NCI-H1417 (cell line): ENCODE data around the gene ASB7.
"Not testable (repeated sequence)": the region's sequence is repeated elsewhere in the genome, so short reads cannot be mapped to it uniquely, and the experiment has no call there.

Experiments
- DNase-seq, 3 experiments: peaks; one replicate each; lab custom pipeline; 2025; lab: John Stamatoyannopoulos, UW

Gene ASB7

DNA sequence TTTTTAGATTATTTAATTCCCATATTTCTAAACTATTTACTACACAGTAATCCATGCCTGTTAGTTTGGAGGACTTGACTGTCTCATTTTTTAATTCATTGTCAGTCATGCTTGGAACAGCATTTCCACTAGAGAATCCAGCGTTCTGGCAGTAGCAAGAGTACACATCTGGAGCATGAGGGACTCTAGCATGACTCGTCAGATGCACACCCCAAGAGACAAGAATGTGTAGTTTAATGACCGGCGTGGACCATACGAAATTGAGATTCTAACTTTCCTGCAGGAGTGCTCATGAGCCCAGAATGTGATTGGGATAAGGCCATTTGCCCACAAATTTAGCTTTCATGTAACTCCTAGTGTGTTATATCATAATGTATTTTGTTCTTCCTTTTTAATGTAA, 48.9 kb downstream of the ASB7 start:
- no peak for DNase-seq

DNA sequence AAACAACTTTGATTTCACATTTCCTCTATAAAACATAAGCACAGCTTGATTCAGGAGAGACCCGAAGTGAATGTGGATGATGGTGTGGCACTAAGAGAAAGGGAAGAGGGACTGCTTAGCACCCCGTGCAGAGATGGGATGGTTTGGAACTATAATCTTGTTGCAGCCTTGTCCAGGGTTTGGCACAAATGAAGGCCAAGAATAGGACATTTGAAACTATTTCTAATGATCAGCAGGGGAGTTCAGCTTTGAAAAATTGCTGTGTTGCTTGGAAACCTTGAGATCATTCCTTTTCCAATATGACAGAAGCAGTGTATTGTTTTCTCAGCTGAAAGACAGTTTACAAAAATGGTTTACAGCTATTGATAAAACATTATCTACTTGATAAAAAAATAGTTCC, 49.7 kb downstream of the ASB7 start:
- no peak for DNase-seq

DNA sequence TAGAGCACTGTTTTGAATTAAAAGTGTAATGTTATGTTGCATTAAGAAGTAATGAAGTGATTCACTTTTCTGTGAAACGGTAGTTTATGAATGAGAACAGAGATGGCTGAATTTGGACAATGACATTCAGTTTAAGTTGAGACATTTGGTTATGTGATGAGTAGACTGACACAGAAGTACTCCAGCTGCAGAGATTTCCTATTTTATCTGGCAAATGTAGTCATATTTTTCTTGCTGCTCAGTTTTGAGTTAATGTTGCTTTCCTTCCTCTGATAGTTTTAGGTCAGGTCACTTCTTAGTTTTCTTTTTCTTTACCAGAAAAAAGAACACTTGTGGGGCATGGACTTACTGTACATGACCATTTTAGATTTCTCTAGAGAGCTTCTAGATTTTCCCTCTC, 51.2 kb downstream of the ASB7 start:
- no peak for DNase-seq

DNA sequence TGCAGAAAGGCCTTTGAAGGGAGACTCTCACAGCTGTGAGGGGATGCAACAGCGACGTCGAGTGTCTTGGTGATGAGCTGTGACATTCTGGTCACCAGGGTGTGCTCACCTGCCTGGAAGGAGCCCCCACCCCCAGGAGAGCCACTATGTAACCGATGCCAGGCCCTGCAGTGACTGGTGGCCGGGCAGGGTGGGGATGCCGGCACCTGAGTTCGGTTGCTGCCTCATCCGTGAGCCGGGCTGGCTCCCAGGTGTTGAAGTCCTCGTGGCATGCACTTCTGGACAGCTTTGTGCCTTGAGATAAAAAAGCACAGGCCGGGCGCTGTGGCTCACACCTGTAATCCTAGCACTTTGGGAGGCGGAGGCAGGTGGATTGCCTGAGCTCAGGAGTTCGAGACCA, 56.5 kb downstream of the ASB7 start:
- DNase-seq: no peak

DNA sequence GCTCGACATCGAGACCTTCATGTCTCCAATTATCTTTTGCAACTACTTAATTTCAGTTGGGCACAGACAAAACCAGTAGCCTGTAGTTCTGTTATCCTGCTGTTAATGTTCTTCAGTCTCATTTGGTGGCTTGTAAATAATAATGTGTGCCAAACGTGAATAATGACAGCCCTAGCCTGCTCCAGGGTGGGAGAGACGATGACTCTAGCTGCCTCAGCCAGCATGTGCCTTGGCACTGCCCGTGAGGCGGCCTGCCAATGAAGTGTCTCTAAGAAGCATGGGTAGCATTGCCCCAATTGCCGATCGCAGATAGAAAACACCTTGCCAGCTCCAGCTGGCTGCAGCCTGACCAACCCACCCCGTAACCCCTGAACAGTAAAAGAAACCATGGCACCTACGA, 58.8 kb downstream of the ASB7 start:
- DNase-seq: no peak

DNA sequence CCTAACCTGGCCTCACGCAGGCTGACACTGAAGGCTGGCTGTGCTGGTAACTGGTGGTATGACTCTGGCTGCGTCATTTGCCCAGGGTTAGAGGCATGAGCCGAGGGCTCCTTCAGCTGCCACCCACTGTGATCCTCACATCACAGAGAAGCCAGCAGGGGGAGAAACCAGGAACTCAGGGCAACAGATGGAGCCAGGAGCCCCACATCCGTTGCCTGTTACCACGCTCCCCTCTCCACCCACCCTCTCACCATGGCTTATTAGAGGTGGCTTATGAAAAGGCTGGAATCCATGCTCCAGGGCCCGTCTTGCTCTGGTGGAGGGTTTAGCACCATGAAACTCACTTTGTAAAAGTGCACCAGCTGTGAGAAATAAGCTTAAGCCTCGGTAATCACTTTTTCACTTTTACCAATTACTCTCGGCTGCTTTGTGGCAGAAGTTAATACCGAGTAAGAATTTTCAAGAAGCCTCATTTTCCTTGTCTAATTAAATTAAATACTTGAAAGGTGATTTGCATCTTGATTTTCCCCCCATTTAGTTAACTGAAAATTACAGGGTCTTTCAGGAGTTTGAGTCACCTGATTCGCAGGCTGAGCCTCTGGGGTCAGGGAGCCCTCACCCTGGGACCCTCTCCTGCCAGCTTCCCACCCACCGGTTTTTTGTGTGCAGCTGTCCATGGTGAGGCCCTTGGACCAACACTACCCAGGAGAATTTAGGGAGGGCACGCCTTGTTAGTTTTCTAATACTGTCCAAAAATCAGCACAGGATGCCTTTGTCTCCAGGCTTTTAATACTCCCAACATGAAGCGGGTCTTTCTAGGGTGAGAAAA, 60.9 kb downstream of the ASB7 start:
- DNase-seq: no peak

DNA sequence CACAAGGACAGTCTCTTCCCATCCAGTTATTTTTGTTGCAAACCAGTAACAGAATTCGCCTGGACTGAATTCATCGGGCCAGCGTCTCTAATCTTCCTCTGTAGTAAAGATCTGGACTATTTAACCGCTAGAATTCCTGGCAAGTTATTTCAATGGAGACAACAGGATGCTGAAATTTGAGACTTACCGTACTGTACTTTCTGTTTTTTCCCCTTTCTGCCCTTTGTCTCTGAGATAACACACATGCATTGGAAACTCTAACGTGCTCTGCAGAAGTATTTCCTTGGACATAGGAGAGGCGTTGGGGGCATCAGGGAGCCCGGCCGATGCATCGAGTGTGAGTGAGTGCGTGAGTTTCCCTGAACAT, 61.5 kb downstream of the ASB7 start:
- DNase-seq: no peak

DNA sequence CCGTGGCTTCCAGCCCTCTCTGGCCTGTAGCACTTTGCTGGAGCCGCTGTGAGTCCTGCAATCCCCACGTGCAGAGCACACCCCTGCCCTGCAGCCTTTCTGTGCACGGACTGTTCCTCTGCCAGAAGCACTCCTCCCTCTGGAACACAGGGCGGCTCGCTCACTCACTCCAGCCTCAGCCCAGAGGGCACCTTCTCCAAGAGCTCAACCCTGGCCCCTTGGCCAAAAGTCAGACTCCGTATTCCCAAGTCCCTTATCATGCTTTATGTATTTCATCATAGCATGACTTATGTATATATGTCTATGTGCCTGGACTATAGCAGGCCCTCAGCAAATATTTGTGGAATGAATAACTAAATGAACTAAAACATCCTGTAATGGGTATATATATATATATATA, 63.2 kb downstream of the ASB7 start:
- DNase-seq: no peak

DNA sequence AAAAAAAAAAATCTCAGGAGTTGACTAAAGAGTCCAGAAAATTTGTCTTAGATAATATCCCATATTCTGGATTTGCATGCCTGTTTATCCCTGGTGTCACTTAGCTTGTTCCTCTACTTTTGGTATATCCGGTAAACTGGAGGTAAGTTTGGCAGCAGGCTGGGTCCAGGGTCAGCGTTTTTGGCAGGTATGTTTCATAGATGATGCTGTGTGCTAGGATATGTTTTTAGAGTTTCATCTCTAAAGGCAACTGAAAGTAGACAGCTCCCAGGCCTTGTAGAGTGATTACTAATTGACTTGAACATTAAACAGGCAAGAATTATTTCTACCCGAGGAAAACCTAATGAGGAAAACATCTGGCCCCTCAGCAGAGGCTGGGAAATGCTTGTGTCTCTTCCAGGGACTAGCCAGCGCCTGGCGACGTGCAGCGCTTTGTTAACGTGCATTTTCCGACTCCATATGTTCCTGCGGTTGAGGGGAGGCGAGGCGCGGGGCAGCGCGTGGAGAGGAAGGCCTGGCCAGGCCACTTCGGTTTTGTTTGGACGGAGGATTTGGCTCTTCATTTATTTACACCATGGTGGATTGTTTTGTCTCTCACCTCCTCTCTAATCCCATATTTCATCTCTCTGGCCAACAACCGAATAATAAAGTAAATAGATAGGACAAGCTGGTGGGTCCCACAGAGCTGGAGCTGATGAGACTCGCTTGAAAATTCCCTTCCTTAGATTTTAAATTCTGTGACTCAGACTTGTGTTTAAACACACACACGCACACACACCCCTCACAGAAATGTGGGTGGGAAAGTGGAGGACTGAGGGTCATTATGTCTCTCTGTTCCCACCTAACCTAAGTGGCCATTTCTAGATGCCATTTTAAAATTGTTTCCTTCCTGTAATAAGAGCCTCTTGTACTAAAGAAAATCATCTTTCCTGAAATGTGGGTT, 65.3 kb downstream of the ASB7 start:
- DNase-seq: no peak

DNA sequence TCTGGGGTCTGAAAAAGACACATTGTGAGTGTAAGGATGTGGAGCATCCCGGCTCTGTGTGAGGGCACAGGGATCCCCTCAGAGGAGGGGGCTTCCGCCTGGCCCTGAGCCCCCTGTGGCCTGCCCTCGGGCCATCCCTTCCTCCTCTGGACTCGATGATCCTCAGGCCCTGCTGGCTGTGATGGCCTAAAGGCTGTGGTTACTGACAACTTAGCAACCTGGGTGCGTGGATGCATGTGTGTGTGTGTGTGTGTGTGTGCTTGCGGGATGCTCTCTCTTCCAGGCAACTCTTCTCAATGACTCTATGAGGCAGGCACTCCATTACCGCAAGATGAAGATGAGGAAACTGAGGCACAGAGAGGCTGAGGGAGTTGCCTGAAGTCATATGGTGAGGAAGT, 66.0 kb downstream of the ASB7 start:
- no peak for DNase-seq

DNA sequence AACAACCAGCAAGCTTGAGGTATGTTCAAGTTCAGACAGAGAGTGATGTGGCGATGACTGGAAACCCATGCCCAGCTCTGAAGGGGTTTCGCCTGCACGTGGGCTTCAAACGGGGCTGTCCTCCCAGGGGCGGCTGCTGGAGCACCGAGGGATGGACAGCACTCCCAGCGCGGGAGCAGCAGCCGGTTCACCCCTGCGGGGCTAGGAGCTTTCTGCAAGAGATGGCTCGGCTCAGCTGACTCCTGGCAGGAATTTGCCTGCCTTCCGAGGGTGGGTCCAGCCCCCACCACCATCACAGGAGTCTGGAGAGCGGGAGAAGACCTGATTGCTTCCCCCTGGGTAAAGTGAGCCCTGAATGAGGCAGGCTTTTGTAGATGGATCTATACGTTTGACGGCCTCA, 66.9 kb downstream of the ASB7 start:
- no peak for DNase-seq

DNA sequence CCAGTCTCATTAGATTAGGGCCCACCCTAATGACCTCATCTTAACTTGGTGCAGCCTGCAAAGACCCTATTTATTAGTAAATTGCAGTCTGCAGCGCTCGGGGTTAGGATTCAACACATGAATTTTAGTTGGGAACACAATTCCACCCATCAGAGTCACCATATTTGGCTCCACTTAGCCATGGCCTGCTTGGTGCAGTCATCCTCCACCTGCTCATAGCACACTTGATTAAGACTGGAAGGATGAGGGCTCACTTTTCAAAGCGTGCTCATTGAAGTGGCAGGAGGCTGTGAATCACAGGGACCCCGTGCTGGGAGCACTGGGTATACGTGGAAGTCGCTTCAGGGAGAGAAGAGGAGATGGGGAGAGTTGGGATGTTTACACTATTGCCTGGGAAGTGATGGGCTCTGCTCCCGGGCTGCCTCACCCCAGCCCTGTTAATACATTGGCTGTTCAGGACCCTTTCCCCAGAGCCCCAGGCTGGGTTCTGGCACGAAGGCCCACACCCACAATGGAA, 68.2 kb downstream of the ASB7 start:
- DNase-seq: peak in 2 of 3 experiments; percentile 16 to 79

DNA sequence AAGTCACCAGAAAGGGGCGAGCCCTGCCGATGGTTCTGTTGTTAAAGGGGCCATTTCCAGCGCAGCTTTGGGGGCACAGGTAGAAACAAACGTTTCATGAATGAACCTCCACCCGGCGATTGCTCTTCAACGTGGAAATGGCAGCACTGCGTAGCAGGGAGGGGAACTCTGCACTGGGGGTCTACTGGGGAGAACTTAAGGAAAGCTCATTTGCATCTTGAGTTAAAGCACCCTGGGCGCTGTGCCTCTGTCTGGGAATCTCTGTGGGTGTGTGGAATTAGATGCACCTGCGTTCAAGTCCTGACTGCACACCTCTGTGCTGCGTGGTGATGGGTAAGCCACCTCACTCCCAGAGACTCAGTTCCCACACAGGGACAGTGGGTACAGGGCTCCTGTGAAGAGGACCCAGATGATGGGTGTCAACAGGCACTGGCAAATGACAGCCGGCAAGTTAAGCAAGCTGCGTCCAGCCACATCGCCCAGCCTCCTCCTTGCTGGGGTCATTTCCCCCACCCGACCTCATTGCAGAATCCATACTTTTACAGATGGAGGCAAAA, 68.8 kb downstream of the ASB7 start:
- no peak for DNase-seq

DNA sequence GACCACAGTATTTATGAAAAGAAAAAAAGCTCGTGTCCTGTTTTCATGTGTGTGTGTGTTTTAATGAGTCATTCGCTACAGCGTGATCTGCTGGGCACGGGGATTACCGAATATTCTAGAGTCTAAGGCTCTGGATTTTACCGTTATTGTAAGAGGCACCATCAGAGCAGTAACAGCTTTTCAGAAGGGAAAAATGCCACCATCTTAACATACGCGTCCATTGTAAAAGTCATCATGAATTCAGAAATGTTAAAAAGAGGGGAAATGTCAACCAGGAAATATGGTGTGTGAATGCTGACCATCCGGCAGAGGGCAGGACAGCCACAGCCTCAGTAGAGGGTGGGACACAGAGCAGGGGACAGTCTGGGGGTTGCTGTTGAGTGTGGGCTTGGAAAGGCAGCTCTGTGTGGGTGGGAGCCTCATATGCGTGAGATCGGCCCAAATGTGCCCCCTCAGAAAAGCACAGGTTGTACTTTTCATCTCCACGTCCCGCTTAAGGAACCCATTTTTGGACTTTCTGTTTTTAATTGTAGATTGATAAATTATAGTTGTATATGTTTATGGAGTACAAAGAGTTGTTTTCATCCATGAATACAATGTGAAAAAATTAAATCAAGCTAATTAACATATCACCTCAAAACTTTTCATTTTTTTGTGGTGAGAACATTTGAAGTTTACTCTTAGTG, 69.6 kb downstream of the ASB7 start:
- DNase-seq: no peak

DNA sequence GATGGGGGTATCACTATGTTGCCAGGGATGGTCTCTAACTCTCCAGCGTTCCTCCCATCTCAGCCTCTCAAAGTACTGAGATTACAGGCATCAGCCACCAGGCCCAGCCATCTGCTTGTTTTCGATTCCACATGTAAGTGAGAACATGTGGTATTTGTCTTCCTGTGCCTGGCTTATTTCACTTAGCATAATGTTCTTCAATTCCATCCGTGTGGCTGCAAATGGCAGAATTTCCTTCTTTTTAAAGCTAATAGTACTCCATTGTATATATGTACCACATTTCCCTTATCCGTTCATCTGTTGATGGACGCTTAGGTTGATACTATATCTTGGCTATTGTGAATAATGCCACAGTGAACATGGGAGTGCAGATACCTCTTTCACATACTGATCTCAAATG, 70.6 kb downstream of the ASB7 start:
- DNase-seq: no peak

DNA sequence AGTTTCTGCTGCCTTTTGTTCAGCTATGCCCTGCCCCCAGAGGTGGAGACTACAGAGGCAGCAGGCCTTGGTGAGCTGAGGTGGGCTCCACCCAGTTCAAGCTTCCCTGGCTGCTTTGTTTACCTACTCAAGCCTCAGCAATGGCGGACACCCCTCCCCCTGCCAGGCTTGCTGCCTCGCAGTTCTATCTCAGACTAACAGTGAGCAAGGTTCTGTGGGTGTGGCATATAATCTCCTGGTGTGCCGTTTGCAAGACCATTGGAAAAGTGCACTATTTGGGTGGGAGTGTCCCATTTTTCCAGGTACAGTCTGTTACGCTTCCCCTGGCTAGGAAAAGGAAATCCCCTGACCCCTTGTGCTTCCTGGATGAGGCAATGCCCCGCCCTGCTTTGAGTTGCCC, 76.8 kb downstream of the ASB7 start:
- not testable (repeated sequence) for DNase-seq

DNA sequence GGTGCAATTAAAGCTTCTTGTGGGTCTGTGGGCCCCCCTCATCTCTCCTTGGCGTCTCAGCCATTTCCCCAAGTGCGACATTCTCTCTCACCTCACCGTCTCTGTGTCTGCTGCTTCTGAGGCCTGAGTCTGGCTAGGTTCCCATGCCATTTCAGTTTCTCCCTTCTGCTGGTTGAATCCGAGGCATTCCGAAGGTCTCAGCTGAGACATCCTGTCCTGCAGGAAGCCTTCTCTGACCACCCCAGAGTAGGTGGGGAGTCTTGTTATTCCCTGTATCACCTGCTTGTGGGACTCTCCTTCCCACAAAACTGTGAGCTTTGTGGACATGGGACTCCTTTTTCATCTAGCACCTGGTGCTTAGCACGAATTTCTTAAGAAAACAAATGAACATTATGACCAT, 78.3 kb downstream of the ASB7 start:
- no peak for DNase-seq

DNA sequence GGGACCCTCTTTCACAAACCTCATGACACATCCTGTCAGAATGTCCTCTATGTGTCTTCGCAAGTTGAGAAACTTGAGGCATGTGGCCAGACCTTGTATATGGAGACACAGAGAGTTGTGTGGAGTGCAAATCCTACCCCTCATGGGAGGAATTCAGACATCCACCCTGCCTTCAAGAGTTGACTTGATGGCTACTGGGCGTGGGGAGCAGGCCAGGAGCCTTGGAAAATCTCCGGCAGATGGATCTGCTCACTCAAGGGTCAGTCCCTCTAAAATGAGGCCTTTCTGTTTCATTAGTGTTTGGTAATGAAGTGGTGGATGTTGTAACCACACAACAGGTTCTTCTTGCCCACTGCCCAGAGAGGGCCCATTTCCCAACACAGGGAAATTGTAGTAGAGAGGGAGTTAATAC, 79.0 kb downstream of the ASB7 start:
- DNase-seq: no peak

DNA sequence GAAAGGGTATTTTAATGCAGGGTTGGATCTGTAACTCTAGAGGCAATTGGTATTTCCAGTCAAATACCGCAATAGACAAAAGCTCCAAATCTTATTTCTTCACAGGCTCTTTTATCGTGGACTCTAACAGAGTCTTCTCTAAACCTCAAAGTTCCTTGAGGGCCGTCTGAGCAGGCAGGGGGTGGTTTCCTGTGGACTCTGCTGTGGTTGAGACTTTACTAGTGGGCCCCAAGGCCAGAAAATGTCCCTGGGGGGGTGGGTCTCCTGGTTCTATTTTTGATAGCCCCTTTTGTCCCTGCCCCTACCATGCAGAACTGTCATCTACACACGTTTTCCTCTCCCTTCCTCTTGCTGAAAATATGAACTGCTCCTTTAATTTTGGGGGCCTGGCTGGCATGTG, 80.1 kb downstream of the ASB7 start:
- no peak for DNase-seq

DNA sequence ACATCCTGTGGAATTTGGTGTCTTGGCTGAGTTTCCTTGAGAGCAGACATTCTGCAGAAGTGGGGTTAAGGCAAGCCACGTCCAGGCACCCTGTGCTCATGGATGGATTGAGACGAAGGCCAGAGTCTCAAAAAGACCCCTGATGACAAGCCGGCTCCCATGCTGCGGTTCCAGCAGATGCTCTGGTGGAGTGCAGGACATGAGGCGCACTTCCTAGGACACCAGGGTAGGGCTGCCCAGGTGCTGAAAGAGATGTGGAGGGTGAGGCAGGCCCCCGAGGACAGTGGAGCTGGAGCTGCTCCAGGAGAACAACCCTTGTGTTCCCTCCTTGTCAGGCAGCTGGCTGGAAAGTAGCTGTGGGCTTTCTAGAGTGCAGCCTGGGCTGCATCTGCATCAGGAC, 81.0 kb downstream of the ASB7 start:
- DNase-seq: no peak

DNA sequence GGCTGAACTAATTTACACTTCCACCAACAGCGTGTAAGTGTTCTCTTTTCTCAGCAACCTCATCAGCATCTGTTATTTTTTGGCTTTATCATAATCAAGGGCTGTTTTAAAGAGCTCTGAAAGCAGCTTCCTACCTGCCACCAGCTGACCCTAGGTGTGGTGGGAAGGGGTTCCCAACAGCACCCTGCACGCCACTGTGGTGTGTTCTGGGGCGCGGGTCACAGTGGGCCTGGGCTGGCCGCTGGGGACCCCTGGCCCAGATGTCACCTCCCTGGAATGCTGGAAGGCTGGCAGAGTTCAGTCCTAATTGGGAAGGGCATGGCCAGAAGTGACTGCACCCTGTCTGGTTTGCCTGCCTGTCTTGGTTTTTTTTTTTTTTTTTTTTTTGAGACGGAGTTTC, 82.2 kb downstream of the ASB7 start:
- no peak for DNase-seq
